Left colon (tissue), 2 donors: ENCODE measurements around the gene LEMD3. TPM values are rescaled to one million over a fixed set of nuclear protein-coding genes. Genes with fewer than 3 reads are reported as not detected.

Experiments used
- ATAC-seq: fragments of 200-7000 bp; cut with Tn5 transposase; one replicate; pipeline ENCODE4 v1.9.1; 2020; ENCODE audit warnings: mild to moderate bottlenecking, moderate library complexity
- DNase-seq, 2 donors: peaks; one replicate each; pipeline ENCODE4 v3.0.0-alpha.2; 2020
- intact Hi-C, 2 donors: fragments of 100-400 bp; cut with DNase I in 1 of 2; cut with micrococcal nuclease in 1 of 2; formaldehyde crosslinking; loops; one replicate each; pipeline versions ENCODE4 v1.11.2 to v1.14.0; 2022; cut with DNase I, micrococcal nuclease
- long read RNA-seq: library from polyadenylated mRNA; unstranded; transcript quantifications from one replicate; pipeline ENCODE4 v2.0.0, GENCODE V29; 2021
- total RNA-seq, 2 donors: library from RNA; stranded (reverse); fragmentation: NEBNext Ultra II Directional; extraction: Animal tissue kit (Norgen Biotek cat#: 25700); gene quantifications; one replicate each; pipeline ENCODE4 v1.2.1, GENCODE V29; 2021
- donor health status: DM: no; HTN: no; CAD: no.
- donor health status: DM: yes; HTN: yes; CAD: no.

The LEMD3 gene
- 10 to 100 TPM; 36.4 to 37.2 TPM for total RNA-seq
- long read RNA-seq, full-length matches to known transcripts, result 30 of 39 reads
- long read RNA-seq, partial matches to known transcripts, result 3 of 39 reads
- long read RNA-seq, other reads (novel, unspliced or antisense), result 6 of 39 reads

- peak; percentile 91 for ATAC-seq
- intact Hi-C loops, result no loop called here
- peak; percentile 95 to 98 for DNase-seq
Measured at GRCh38 chr12:65169320-65170208, at the start of gene LEMD3. Gene LEMD3, plus strand, starts transcription at chr12:65169583. Its CDS starts 14 bp downstream, at chr12:65169597.

- intact Hi-C loops, result loop anchor here in 1 of 2 donors (10.0 kb wide), 1 partner anchor 227 kb away; no protein-coding TSS in a partner anchor
- DNase-seq (peak in 1 of 2 donors; percentile 34), ATAC-seq (peak; percentile 66)
Measured at GRCh38 chr12:65121049-65121955, 48.1 kb upstream of the LEMD3 start, which contains the start of gene WIF1. Gene WIF1, minus strand, starts transcription at chr12:65121305. Its CDS starts 114 bp downstream, at chr12:65121191.

GRCh38 chr12:65121956-65122469, 47.4 kb upstream of the LEMD3 start:
- ATAC-seq, result no peak
- intact Hi-C loops, result loop anchor here in 1 of 2 donors (10.0 kb wide), 1 partner anchor 227 kb away; no protein-coding TSS in a partner anchor
- DNase-seq, result no peak

GRCh38 chr12:65122703-65123102, 46.7 kb upstream of the LEMD3 start:
- intact Hi-C loops, result loop anchor here in 1 of 2 donors (10.0 kb wide), 1 partner anchor 228 kb away; no protein-coding TSS in a partner anchor
- ATAC-seq, result peak; percentile 48

GRCh38 chr12:65123435-65124063, 45.8 kb upstream of the LEMD3 start:
- ATAC-seq (no peak), DNase-seq (no peak)
- intact Hi-C loops, result loop anchor here in 1 of 2 donors (10.0 kb wide), 1 partner anchor 229 kb away; no protein-coding TSS in a partner anchor

More at GRCh38 chr12:65122703-65123102, 46.7 kb upstream of the LEMD3 start:
- DNase-seq, result peak in 1 of 2 donors; percentile 6

GRCh38 chr12:65125247-65125646, 44.1 kb upstream of the LEMD3 start:
- intact Hi-C loops, result loop anchor here in 1 of 2 donors (10.0 kb wide), 1 partner anchor 230 kb away; no protein-coding TSS in a partner anchor
- DNase-seq (no peak), ATAC-seq (no peak)

- ATAC-seq, result no peak
- intact Hi-C loops, result loop anchor here in 1 of 2 donors (10.0 kb wide), 1 partner anchor 231 kb away; no protein-coding TSS in a partner anchor
Measured at GRCh38 chr12:65125975-65126374, 43.4 kb upstream of the LEMD3 start.

GRCh38 chr12:65126482-65126881, 42.9 kb upstream of the LEMD3 start:
- no peak for DNase-seq
- intact Hi-C loops, result loop anchor here in 1 of 2 donors (10.0 kb wide), 1 partner anchor 232 kb away; no protein-coding TSS in a partner anchor
- no peak for ATAC-seq

More at GRCh38 chr12:65125975-65126374, 43.4 kb upstream of the LEMD3 start:
- no peak for DNase-seq

- DNase-seq (no peak), ATAC-seq (no peak)
- intact Hi-C loops, result no loop called here
Measured at GRCh38 chr12:65133879-65134278, 35.5 kb upstream of the LEMD3 start.

GRCh38 chr12:65139389-65139788, 30.0 kb upstream of the LEMD3 start:
- ATAC-seq (no peak), DNase-seq (no peak)
- intact Hi-C loops, result no loop called here

GRCh38 chr12:65140738-65141137, 28.6 kb upstream of the LEMD3 start:
- no peak for DNase-seq
- no peak for ATAC-seq
- intact Hi-C loops, result no loop called here

- intact Hi-C loops, result no loop called here
- DNase-seq, result no peak
- no peak for ATAC-seq
Measured at GRCh38 chr12:65147312-65147905, 22.0 kb upstream of the LEMD3 start.

- intact Hi-C loops, result no loop called here
- ATAC-seq (no peak), DNase-seq (no peak)
Measured at GRCh38 chr12:65152012-65152411, 17.4 kb upstream of the LEMD3 start.

- intact Hi-C loops, result no loop called here
- no peak for ATAC-seq
- no peak for DNase-seq
Measured at GRCh38 chr12:65152596-65152995, 16.8 kb upstream of the LEMD3 start.

- DNase-seq, result no peak
- intact Hi-C loops, result no loop called here
Measured at GRCh38 chr12:65155784-65156183, 13.6 kb upstream of the LEMD3 start.

GRCh38 chr12:65156366-65156841, 13.0 kb upstream of the LEMD3 start:
- ATAC-seq, result no peak
- intact Hi-C loops, result no loop called here
- DNase-seq, result no peak

More at GRCh38 chr12:65155784-65156183, 13.6 kb upstream of the LEMD3 start:
- no peak for ATAC-seq

GRCh38 chr12:65157091-65157490, 12.3 kb upstream of the LEMD3 start:
- DNase-seq, result no peak
- intact Hi-C loops, result no loop called here
- ATAC-seq, result no peak
